ENCODE measurements around the gene UBE2G2. TPM values are rescaled to one million over a fixed set of nuclear protein-coding genes. Genes with fewer than 3 reads are reported as not detected.

The UBE2G2 gene
- total and polyA plus RNA-seq, 2 of the 4 experiments (the other 2 are of a cell fraction), result 65.4 to 91.7 TPM

DNA sequence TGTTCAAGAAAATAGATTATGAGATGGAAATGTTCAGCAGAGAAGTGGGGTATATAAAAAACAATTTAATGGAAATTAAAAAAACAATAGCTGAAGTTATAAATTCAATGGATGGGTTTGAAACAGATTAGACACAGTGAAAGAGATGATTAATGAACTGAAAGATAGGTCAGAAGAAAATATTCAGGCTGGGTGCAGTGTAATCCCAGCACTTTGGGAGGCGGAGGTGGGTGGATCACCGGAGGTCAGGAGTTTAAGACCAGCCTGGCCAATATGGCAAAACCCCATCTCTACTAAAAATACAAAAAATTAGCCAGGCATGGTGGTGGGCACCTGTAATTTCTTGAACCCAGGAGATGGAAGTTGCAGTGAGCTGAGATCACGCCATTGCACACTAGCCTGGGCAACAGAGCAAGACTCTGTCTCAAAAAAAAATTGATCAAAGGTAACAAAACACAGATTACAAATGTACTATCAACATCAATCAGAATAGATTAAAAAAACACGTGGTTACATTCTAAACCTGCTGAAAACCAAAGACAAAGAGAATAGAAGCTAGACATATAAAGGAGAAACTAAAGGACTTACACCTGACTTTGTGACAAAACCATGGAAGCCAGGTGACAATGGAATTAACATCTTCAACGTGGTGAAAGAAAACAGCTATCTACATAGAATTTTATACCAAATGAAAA is 21.0 kb upstream of the UBE2G2 start:
- Histone ChIP-seq H3K4me3 (ENCODE audit: insufficient read depth, low read depth, low read length) (no peak overlapping the region), H2BK5ac (ENCODE audit: low read depth, low read length, poor library complexity, severe bottlenecking) (no peak overlapping the region), H2AFZ (replicated peaks; ENCODE audit: low read length, poor library complexity) (no peak overlapping the region), H4K5ac (ENCODE audit: low read depth, low read length) (no peak overlapping the region), H3K4me1 (ENCODE audit: control insufficient read depth, insufficient read depth, low read length) (0 out of 2 replicates have a peak, but pooled peaks cover 2% of the 10 kb centered on the region), H3K18ac (ENCODE audit: low read depth, low read length) (no peak overlapping the region), H3K27me3 (ENCODE audit: control insufficient read depth, insufficient read depth, low read length) (peaks cover 6% of the 10 kb centered on the region), H2BK20ac (ENCODE audit: low read depth, low read length) (no peak overlapping the region), H2BK120ac (ENCODE audit: low read depth, low read length) (no peak overlapping the region), H3K79me1 (ENCODE audit: low read depth in 1 of 2, low read length in 2 of 2) (peaks cover 0 to 9% of the 10 kb centered on the region in 2 experiments; a peak in 1 of 4 replicates), H3K4me2 (ENCODE audit: low read depth, low read length) (no peak overlapping the region), H3K36me3 (ENCODE audit: control insufficient read depth, insufficient read depth, low read length) (no peaks in the 10 kb centered on the region), H4K91ac (ENCODE audit: insufficient read depth, low read depth, low read length) (no peak overlapping the region), H2AK9ac (replicated peaks; ENCODE audit: low read depth, low read length, poor library complexity) (no peak overlapping the region), H3K23ac (ENCODE audit: low read depth, low read length) (no peak overlapping the region), H3K9me1 (ENCODE audit: insufficient read depth, low read length) (no peaks in the 10 kb centered on the region), H2BK15ac (ENCODE audit: low read depth, low read length) (no peak overlapping the region), H3K14ac (replicated peaks; ENCODE audit: low read depth, low read length) (no peak overlapping the region), H2AK5ac (ENCODE audit: low read depth, low read length) (no peak overlapping the region), H3K4ac (ENCODE audit: low read depth, low read length) (no peak overlapping the region), H3K56ac (ENCODE audit: extremely low read depth, insufficient read depth, low read length) (no peak overlapping the region), H4K20me1 (ENCODE audit: insufficient read depth, low read length) (no peaks in the 10 kb centered on the region), H3K27ac (ENCODE audit: insufficient read depth, low read length) (no peak overlapping the region), H3K9me3 (ENCODE audit: control insufficient read depth, insufficient read depth, low read length) (peaks cover 47% of the 10 kb centered on the region), H3K9ac (ENCODE audit: low read depth, low read length) (no peak overlapping the region), H4K8ac (ENCODE audit: low read depth in 2 of 2, low read length in 2 of 2) (no peak overlapping the region)
- in situ Hi-C loops (cut with MboI; ENCODE audit: low sequenced_read_pairs) (loop anchor here (25.0 kb wide), 1 partner anchor 290 kb away; no protein-coding TSS in a partner anchor), dilution Hi-C loops (cut with HindIII; ENCODE audit: low sequenced_read_pairs, unreplicated experiment) (no loop called here), intact Hi-C loops (cut with micrococcal nuclease) (loop anchor here (1.0 kb wide), 1 partner anchor 12 kb away; no protein-coding TSS in a partner anchor)
- ChIA-PET POLR2A (ENCODE audit: unreplicated experiment) (no interaction called here), CTCF (no interaction called here)
- 80% methylated on average over 1 of the region's 5 CpGs; no CpG with 5 or more reads in 1 of the 2 experiments for WGBS, 2 experiments (ENCODE audit: extremely low coverage in 2 of 2, insufficient read length in 1 of 2)
- no TSS peak for BruUV-seq (replicated peaks)
- DNase-seq (no peak), ATAC-seq (ENCODE audit: low read depth) (no peak)
- TF ChIP-seq RFX5 (IDR thresholded peaks at IDR 0.05; ENCODE audit: low read depth, low read length), result no peak
- TF ChIP-seq MAFK (IDR thresholded peaks at IDR 0.05; ENCODE audit: low read depth, low read length), result no peak
- TF ChIP-seq MAZ (IDR thresholded peaks at IDR 0.05; ENCODE audit: borderline replicate concordance, low read depth, low read length), result no peak
- TF ChIP-seq, protein P1, sequence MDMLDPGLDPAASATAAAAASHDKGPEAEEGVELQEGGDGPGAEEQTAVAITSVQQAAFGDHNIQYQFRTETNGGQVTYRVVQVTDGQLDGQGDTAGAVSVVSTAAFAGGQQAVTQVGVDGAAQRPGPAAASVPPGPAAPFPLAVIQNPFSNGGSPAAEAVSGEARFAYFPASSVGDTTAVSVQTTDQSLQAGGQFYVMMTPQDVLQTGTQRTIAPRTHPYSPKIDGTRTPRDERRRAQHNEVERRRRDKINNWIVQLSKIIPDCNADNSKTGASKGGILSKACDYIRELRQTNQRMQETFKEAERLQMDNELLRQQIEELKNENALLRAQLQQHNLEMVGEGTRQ (IDR thresholded peaks at IDR 0.05; ENCODE audit: low read depth, low read length), result no peak
- TF ChIP-seq RCOR1 (IDR thresholded peaks at IDR 0.05; ENCODE audit: insufficient replicate concordance, low read length), result no peak
- no peak for TF ChIP-seq ELK1 (IDR thresholded peaks at IDR 0.05; ENCODE audit: borderline replicate concordance, low read depth, low read length)
- no peak for TF ChIP-seq NFE2L2 (IDR thresholded peaks at IDR 0.05; ENCODE audit: low read depth, low read length)
- no peak for TF ChIP-seq MXI1 (IDR thresholded peaks at IDR 0.05; ENCODE audit: borderline replicate concordance, low read depth, low read length)
- no peak for TF ChIP-seq FOS (IDR thresholded peaks at IDR 0.05; ENCODE audit: low read depth, low read length)
- no peak for TF ChIP-seq SMC3 (IDR thresholded peaks at IDR 0.05; ENCODE audit: low read depth, low read length)
- TF ChIP-seq CHD1 (IDR thresholded peaks at IDR 0.05; ENCODE audit: low read depth, low read length), result no peak
- TF ChIP-seq, protein P2, sequence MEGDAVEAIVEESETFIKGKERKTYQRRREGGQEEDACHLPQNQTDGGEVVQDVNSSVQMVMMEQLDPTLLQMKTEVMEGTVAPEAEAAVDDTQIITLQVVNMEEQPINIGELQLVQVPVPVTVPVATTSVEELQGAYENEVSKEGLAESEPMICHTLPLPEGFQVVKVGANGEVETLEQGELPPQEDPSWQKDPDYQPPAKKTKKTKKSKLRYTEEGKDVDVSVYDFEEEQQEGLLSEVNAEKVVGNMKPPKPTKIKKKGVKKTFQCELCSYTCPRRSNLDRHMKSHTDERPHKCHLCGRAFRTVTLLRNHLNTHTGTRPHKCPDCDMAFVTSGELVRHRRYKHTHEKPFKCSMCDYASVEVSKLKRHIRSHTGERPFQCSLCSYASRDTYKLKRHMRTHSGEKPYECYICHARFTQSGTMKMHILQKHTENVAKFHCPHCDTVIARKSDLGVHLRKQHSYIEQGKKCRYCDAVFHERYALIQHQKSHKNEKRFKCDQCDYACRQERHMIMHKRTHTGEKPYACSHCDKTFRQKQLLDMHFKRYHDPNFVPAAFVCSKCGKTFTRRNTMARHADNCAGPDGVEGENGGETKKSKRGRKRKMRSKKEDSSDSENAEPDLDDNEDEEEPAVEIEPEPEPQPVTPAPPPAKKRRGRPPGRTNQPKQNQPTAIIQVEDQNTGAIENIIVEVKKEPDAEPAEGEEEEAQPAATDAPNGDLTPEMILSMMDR (conservative IDR thresholded peaks at IDR 0.05; ENCODE audit: low read depth, low read length), result no peak
- no peak for TF ChIP-seq POLR2A (IDR thresholded peaks at IDR 0.05; ENCODE audit: low read depth, low read length)
- TF ChIP-seq CEBPB (IDR thresholded peaks at IDR 0.05; ENCODE audit: low read depth, low read length), result no peak
- no peak for TF ChIP-seq BHLHE40 (IDR thresholded peaks at IDR 0.05; ENCODE audit: low read depth, low read length)
- TF ChIP-seq RAD21 (IDR thresholded peaks at IDR 0.05; ENCODE audit: low read length), result no peak
